ENCODE data around the gene HSPB2. TPM values are rescaled to one million over a fixed set of nuclear protein-coding genes. Genes with fewer than 3 reads are reported as not detected.
A peak's percentile ranks its signal among the peaks of the same experiment; 100 is the strongest.
"Not testable (repeated sequence)": the region's sequence is repeated elsewhere in the genome, so short reads cannot be mapped to it uniquely, and the experiment has no call there.

The HSPB2 gene
- total RNA-seq, 1 donor from 2014 or later = not detected

- Mint-ChIP-seq H3K4me1 (ENCODE audit: unreplicated experiment) (peaks cover 21% of the 10 kb centered on the region), H3K27me3 (ENCODE audit: unreplicated experiment) (peaks cover 5% of the 10 kb centered on the region), H3K9me3 (ENCODE audit: unreplicated experiment) (no peaks in the 10 kb centered on the region), H3K4me3 (ENCODE audit: unreplicated experiment) (peak overlapping the region; percentile 49), H3K36me3 (ENCODE audit: low read depth, unreplicated experiment) (peaks cover 3% of the 10 kb centered on the region), H3K27ac (ENCODE audit: unreplicated experiment) (peak overlapping the region; percentile 92)
- no peak for DNase-seq (ENCODE audit: low spot score)
- TF ChIP-seq CTCF (IDR thresholded peaks at IDR 0.05; ENCODE audit: unreplicated experiment) = no peak
Observed at GRCh38 chr11:111925953-111926352, 13.4 kb downstream of the HSPB2 start.

GRCh38 chr11:111926505-111927391 is 14.2 kb downstream of the HSPB2 start:
- no peaks in the 10 kb centered on the region for H3K9me3 Mint-ChIP-seq (ENCODE audit: unreplicated experiment)
- H3K27ac Mint-ChIP-seq (ENCODE audit: unreplicated experiment) = peak overlapping the region; percentile 92
- peaks cover 21% of the 10 kb centered on the region for H3K4me1 Mint-ChIP-seq (ENCODE audit: unreplicated experiment)
- no peak for TF ChIP-seq CTCF (IDR thresholded peaks at IDR 0.05; ENCODE audit: unreplicated experiment)
- H3K27me3 Mint-ChIP-seq (ENCODE audit: unreplicated experiment) = peaks cover 5% of the 10 kb centered on the region
- peak; percentile 97 for DNase-seq (ENCODE audit: low spot score)
- H3K4me3 Mint-ChIP-seq (ENCODE audit: unreplicated experiment) = peak overlapping the region; percentile 86
- H3K36me3 Mint-ChIP-seq (ENCODE audit: low read depth, unreplicated experiment) = peaks cover 3% of the 10 kb centered on the region

- DNase-seq (ENCODE audit: low spot score) = no peak
- no peak for TF ChIP-seq CTCF (IDR thresholded peaks at IDR 0.05; ENCODE audit: unreplicated experiment)
- no peaks in the 10 kb centered on the region for H3K9me3 Mint-ChIP-seq (ENCODE audit: unreplicated experiment)
- no peaks in the 10 kb centered on the region for H3K27me3 Mint-ChIP-seq (ENCODE audit: unreplicated experiment)
- H3K36me3 Mint-ChIP-seq (ENCODE audit: low read depth, unreplicated experiment) = no peaks in the 10 kb centered on the region
- no peak overlapping the region for H3K27ac Mint-ChIP-seq (ENCODE audit: unreplicated experiment)
- peaks cover 8% of the 10 kb centered on the region for H3K4me1 Mint-ChIP-seq (ENCODE audit: unreplicated experiment)
- H3K4me3 Mint-ChIP-seq (ENCODE audit: unreplicated experiment) = no peak overlapping the region
Observed at GRCh38 chr11:111930472-111930871, 17.9 kb downstream of the HSPB2 start.

- no peaks in the 10 kb centered on the region for H3K9me3 Mint-ChIP-seq (ENCODE audit: unreplicated experiment)
Observed at GRCh38 chr11:111932611-111932950, 20.0 kb downstream of the HSPB2 start.

GRCh38 chr11:111933176-111933575 is 20.6 kb downstream of the HSPB2 start:
- not testable (repeated sequence) for DNase-seq (ENCODE audit: low spot score); H3K36me3 Mint-ChIP-seq (ENCODE audit: low read depth, unreplicated experiment); H3K27ac Mint-ChIP-seq (ENCODE audit: unreplicated experiment); H3K9me3 Mint-ChIP-seq (ENCODE audit: unreplicated experiment); H3K27me3 Mint-ChIP-seq (ENCODE audit: unreplicated experiment); H3K4me1 Mint-ChIP-seq (ENCODE audit: unreplicated experiment); H3K4me3 Mint-ChIP-seq (ENCODE audit: unreplicated experiment)

More at GRCh38 chr11:111932611-111932950, 20.0 kb downstream of the HSPB2 start:
- Mint-ChIP-seq H3K36me3 (ENCODE audit: low read depth, unreplicated experiment) (no peaks in the 10 kb centered on the region), H3K4me1 (ENCODE audit: unreplicated experiment) (peaks cover 4% of the 10 kb centered on the region), H3K4me3 (ENCODE audit: unreplicated experiment) (no peak overlapping the region), H3K27ac (ENCODE audit: unreplicated experiment) (no peak overlapping the region), H3K27me3 (ENCODE audit: unreplicated experiment) (no peaks in the 10 kb centered on the region)
- TF ChIP-seq CTCF (IDR thresholded peaks at IDR 0.05; ENCODE audit: unreplicated experiment) = no peak
- DNase-seq (ENCODE audit: low spot score) = no peak

All from endothelial cell (in vitro differentiated cells).